K562 (cell line): ENCODE measurements around the gene AP5Z1.

ENCODE experiments used
- CTCF ChIP-seq, 3 experiments: IDR thresholded peaks in 2 of 3; conservative IDR thresholded peaks in 1 of 3; 2 replicates each; pipeline ENCODE4 v1.5.1; 2011 to 2012; ENCODE audit warnings: low read length in 3 of 3, mild to moderate bottlenecking in 3 of 3, control low read depth in 2 of 3, improper control_type of control experiment in 1 of 3, inconsistent platforms in 1 of 3, low read depth in 1 of 3, mixed read lengths in 1 of 3, moderate library complexity in 1 of 3; ENCODE audit not compliant: insufficient read depth in 2 of 3
- NCOA1 ChIP-seq: fragments of 450-650 bp; IDR thresholded peaks from 2 replicates; pipeline ENCODE4 v1.6.1; 2016; ENCODE audit warnings: low read depth

- TF ChIP-seq NCOA1: no peak
- TF ChIP-seq CTCF (IDR thresholded peaks at IDR 0.05 in 2 of 3, conservative IDR thresholded peaks at IDR 0.05 in 1 of 3; ENCODE audit: insufficient read depth in 2 of 3, low read depth in 1 of 3, low read length in 3 of 3): no peak
Measured at GRCh38 chr7:4805984-4806300, 30.5 kb downstream of the AP5Z1 start.
